H1 (cell line): Measurements from ENCODE around the gene PAX5. TPM values are rescaled to one million over a fixed set of nuclear protein-coding genes. Genes with fewer than 3 reads are reported as not detected.

Experiments
- CTCF ChIA-PET: fragments of 300-600 bp; sonication (Branson Sonifier 250); formaldehyde crosslinking; loops from one replicate; lab custom pipeline; 2021; ENCODE audit not compliant: partially characterized antibody; lab: Charles Lee
- POLR2A ChIA-PET: fragments of 300-600 bp; sonication (Branson Sonifier 250); formaldehyde crosslinking; loops from one replicate; lab custom pipeline; 2021; ENCODE audit warnings: inconsistent platforms; ENCODE audit not compliant: partially characterized antibody; lab: Charles Lee
- DNase-seq, 2 experiments: peaks; one replicate each; pipeline versions ENCODE4 v3.0.0 to v3.0.0-alpha.2; 2010 to 2022; ENCODE audit warnings: low spot score in 2 of 2, low read depth in 1 of 2, mixed read lengths in 1 of 2
- FAIRE-seq: peaks from 2 replicates; lab custom pipeline; 2011; peaks lifted over from hg19 to GRCh38; lab: Jason Lieb, UNC
- H2AFZ ChIP-seq: 2 replicates; pipeline ENCODE4 v1.8.1; 2012; ENCODE audit warnings: low read length, inconsistent platforms
- H2AK5ac ChIP-seq: 2 replicates; pipeline ENCODE4 v1.6.1; 2013; ENCODE audit warnings: low read depth, low read length
- H2BK120ac ChIP-seq: replicated peaks from 2 replicates; pipeline ENCODE3; 2013; ENCODE audit warnings: low read depth, low read length, inconsistent platforms
- H2BK12ac ChIP-seq: 2 replicates; pipeline ENCODE4 v1.6.1; 2013; ENCODE audit warnings: low read depth, low read length
- H2BK15ac ChIP-seq: 2 replicates; pipeline ENCODE4 v1.6.1; 2013; ENCODE audit warnings: low read length
- H2BK20ac ChIP-seq: 2 replicates; pipeline ENCODE4 v1.6.1; 2013; ENCODE audit warnings: low read length
- H2BK5ac ChIP-seq: 2 replicates; pipeline ENCODE4 v1.6.1; 2013; ENCODE audit warnings: low read depth, low read length
- H3K14ac ChIP-seq: 2 replicates; pipeline ENCODE4 v1.6.1; 2013; ENCODE audit warnings: inconsistent platforms; ENCODE audit not compliant: insufficient read length
- H3K18ac ChIP-seq: 2 replicates; pipeline ENCODE4 v1.6.1; 2013; ENCODE audit warnings: low read length; ENCODE audit errors: extremely low read depth
- H3K23ac ChIP-seq: 2 replicates; pipeline ENCODE4 v1.6.1; 2013; ENCODE audit warnings: inconsistent platforms; ENCODE audit not compliant: insufficient read length
- H3K23me2 ChIP-seq: 2 replicates; pipeline ENCODE4 v1.6.1; 2013; ENCODE audit warnings: low read depth, low read length
- H3K27ac ChIP-seq: 2 replicates; pipeline ENCODE4 v1.6.1; 2011; ENCODE audit warnings: low read depth, low read length, inconsistent platforms
- H3K27me3 ChIP-seq, 4 experiments: replicated peaks in 1 of 4; 1 replicate in 1 of 4; 2 replicates in 3 of 4; pipeline versions ENCODE4 v1.6.1 to v1.8.1; 2011 to 2013; ENCODE audit warnings: low read length in 3 of 4, mild to moderate bottlenecking in 3 of 4, inconsistent platforms in 2 of 4, mixed read lengths in 2 of 4, moderate library complexity in 1 of 4; ENCODE audit not compliant: control insufficient read depth in 3 of 4, insufficient read depth in 3 of 4; ENCODE audit errors: extremely low read depth in 1 of 4
- H3K36me3 ChIP-seq, 4 experiments: 2 replicates each; pipeline versions ENCODE4 v1.6.1 to v1.8.1; 2011 to 2013; ENCODE audit warnings: mild to moderate bottlenecking in 4 of 4, low read length in 3 of 4, moderate library complexity in 2 of 4, control low read depth in 1 of 4, inconsistent platforms in 1 of 4; ENCODE audit not compliant: insufficient read depth in 4 of 4, control insufficient read depth in 2 of 4
- H3K4ac ChIP-seq: replicated peaks from 2 replicates; pipeline ENCODE3; 2013; ENCODE audit warnings: low read length, low read depth, mixed read lengths, inconsistent platforms; ENCODE audit not compliant: insufficient read length
- H3K4me1 ChIP-seq, 4 experiments: replicated peaks in 1 of 4; 1 replicate in 1 of 4; 2 replicates in 3 of 4; pipeline versions ENCODE4 v1.6.1 to v1.8.1; 2011 to 2013; ENCODE audit warnings: low read length in 3 of 4, inconsistent platforms in 2 of 4, mixed read lengths in 1 of 4; ENCODE audit not compliant: insufficient read depth in 4 of 4, control insufficient read depth in 3 of 4
- H3K4me2 ChIP-seq, 2 experiments: 2 replicates each; pipeline versions ENCODE4 v1.6.1 to v1.8.1; 2011 to 2013; ENCODE audit warnings: low read depth in 2 of 2, low read length in 2 of 2, control low read depth in 1 of 2, inconsistent platforms in 1 of 2, mild to moderate bottlenecking in 1 of 2; ENCODE audit not compliant: insufficient read depth in 1 of 2
- H3K4me3 ChIP-seq, 4 experiments: fragments of 200-600, 300-600 bp in 1 of 4; sonication (generic), shearing (Covaris generic), sonication (Bioruptor Twin) in 1 of 4; 2 replicates each; pipeline versions ENCODE4 v1.5.1 to v1.8.1; 2011 to 2016; ENCODE audit warnings: low read length in 4 of 4, low read depth in 3 of 4, control low read depth in 2 of 4, inconsistent platforms in 2 of 4, mild to moderate bottlenecking in 2 of 4, mixed read lengths in 1 of 4, moderate library complexity in 1 of 4; ENCODE audit not compliant: insufficient read depth in 2 of 4; ENCODE audit errors: extremely low read depth in 1 of 4
- H3K56ac ChIP-seq: replicated peaks from 2 replicates; pipeline ENCODE3; 2013; ENCODE audit warnings: low read depth, mild to moderate bottlenecking, mixed read lengths, low read length, inconsistent platforms; ENCODE audit not compliant: insufficient read length
- H3K79me1 ChIP-seq: 2 replicates; pipeline ENCODE4 v1.6.1; 2013; ENCODE audit warnings: low read depth, low read length, control low read depth
- H3K79me2 ChIP-seq, 2 experiments: 2 replicates each; pipeline versions ENCODE4 v1.6.1 to v1.8.1; 2012 to 2013; ENCODE audit warnings: low read length in 2 of 2, mild to moderate bottlenecking in 2 of 2, inconsistent platforms in 1 of 2; ENCODE audit not compliant: insufficient read depth in 2 of 2, control insufficient read depth in 1 of 2
- H3K9ac ChIP-seq, 4 experiments: replicated peaks in 1 of 4; 1 replicate in 1 of 4; 2 replicates in 3 of 4; pipeline versions ENCODE4 v1.6.1 to v1.8.1; 2011 to 2013; ENCODE audit warnings: low read depth in 3 of 4, low read length in 3 of 4, control low read depth in 2 of 4, mild to moderate bottlenecking in 2 of 4, moderate library complexity in 2 of 4, inconsistent platforms in 1 of 4; ENCODE audit errors: extremely low read depth in 1 of 4
- H3K9me3 ChIP-seq, 2 experiments: 2 replicates each; pipeline versions ENCODE4 v1.6.1 to v1.8.1; 2012 to 2013; ENCODE audit warnings: mild to moderate bottlenecking in 2 of 2, moderate library complexity in 2 of 2, control low read depth in 1 of 2, inconsistent platforms in 1 of 2, low read depth in 1 of 2, low read length in 1 of 2, mixed read lengths in 1 of 2; ENCODE audit not compliant: insufficient read depth in 2 of 2
- H4K20me1 ChIP-seq, 2 experiments: replicated peaks in 1 of 2; 2 replicates each; pipeline versions ENCODE3 to v1.8.1; 2011 to 2013; ENCODE audit warnings: inconsistent platforms in 2 of 2, low read length in 2 of 2, mild to moderate bottlenecking in 1 of 2; ENCODE audit not compliant: insufficient read depth in 2 of 2, control insufficient read depth in 1 of 2
- H4K5ac ChIP-seq: 2 replicates; pipeline ENCODE4 v1.6.1; 2013; ENCODE audit warnings: low read length, low read depth, mixed read lengths, inconsistent platforms; ENCODE audit not compliant: insufficient read length
- H4K8ac ChIP-seq: 2 replicates; pipeline ENCODE4 v1.8.0; 2013; ENCODE audit warnings: mild to moderate bottlenecking, moderate library complexity, low read length, inconsistent platforms; ENCODE audit not compliant: insufficient read depth; ENCODE audit errors: extremely low read depth
- H4K91ac ChIP-seq: replicated peaks from 2 replicates; pipeline ENCODE3; 2013; ENCODE audit warnings: low read length, mixed read lengths, inconsistent platforms; ENCODE audit not compliant: insufficient read length
- CHD1 ChIP-seq: IDR thresholded peaks from 2 replicates; pipeline ENCODE4 v1.6.1; 2012; ENCODE audit warnings: low read depth, low read length, improper control_type of control experiment
- CTCF ChIP-seq, 3 experiments: IDR thresholded peaks; 1 replicate in 2 of 3; 2 replicates in 1 of 3; pipeline versions ENCODE4 v1.5.1 to v1.6.1; 2011; ENCODE audit warnings: low read length in 3 of 3, mild to moderate bottlenecking in 3 of 3, inconsistent platforms in 2 of 3, low read depth in 1 of 3, moderate library complexity in 1 of 3; ENCODE audit not compliant: insufficient read depth in 1 of 3; ENCODE audit errors: control extremely low read depth in 1 of 3
- JUN ChIP-seq: IDR thresholded peaks from 2 replicates; pipeline ENCODE4 v1.6.1; 2011; ENCODE audit warnings: low read depth, mild to moderate bottlenecking, improper control_type of control experiment, low read length
- RAD21 ChIP-seq, 2 experiments: IDR thresholded peaks in 1 of 2; conservative IDR thresholded peaks in 1 of 2; 2 replicates each; pipeline ENCODE4 v1.6.1; 2011; ENCODE audit warnings: low read depth in 2 of 2, low read length in 2 of 2, improper control_type of control experiment in 1 of 2, inconsistent platforms in 1 of 2, mild to moderate bottlenecking in 1 of 2, moderate library complexity in 1 of 2
- WGBS, 2 experiments: shearing (Covaris generic) in 1 of 2; methylation state at CpG; one replicate each; pipeline versions ENCODE4 v1.1.6 to v1.1.7; 2013 to 2015; ENCODE audit warnings: low lambda C conversion rate in 2 of 2, mixed read lengths in 2 of 2, inconsistent platforms in 1 of 2, low coverage in 1 of 2, missing lambda C conversion rate in 1 of 2; ENCODE audit not compliant: insufficient replicate concordance in 2 of 2, insufficient coverage in 1 of 2, insufficient read length in 1 of 2; ENCODE audit errors: extremely low coverage in 1 of 2, missing lambda C conversion rate in 1 of 2; 5-methylcytosine and 5-hydroxymethylcytosine counted together
- polyA plus RNA-seq, 7 experiments: library from polyadenylated mRNA; depleted of rRNA in 3 of 7; stranded (reverse) in 5 of 7; unstranded in 2 of 7; fragments of >200 nt in 5 of 7; fragments of 200-250 nt in 2 of 7; gene quantifications; 1 replicate in 5 of 7; 2 replicates in 1 of 7; 4 replicates in 1 of 7; pipeline versions ENCODE4 v1.2.1 to v1.2.3, GENCODE V29; 2011 to 2013; ENCODE audit warnings: missing spikeins in 2 of 7, mixed read lengths in 2 of 7
- total RNA-seq: library from RNA; stranded (reverse); fragmentation: NEBNext Ultra II Directional; extraction: Animal tissue kit (Norgen Biotek cat#: 25700); gene quantifications from 2 replicates; pipeline ENCODE4 v1.2.1, GENCODE V29; 2021
- TF ChIP-seq, protein P1 (sequence below): IDR thresholded peaks from 2 replicates; pipeline ENCODE4 v1.6.1; 2012; ENCODE audit warnings: low read length, inconsistent platforms

The PAX5 gene
- total and polyA plus RNA-seq, 2 of the 8 experiments (the other 6 are each of a cell fraction or from before 2014, with no cell fraction given): 0.29 to 0.43 TPM

DNA sequence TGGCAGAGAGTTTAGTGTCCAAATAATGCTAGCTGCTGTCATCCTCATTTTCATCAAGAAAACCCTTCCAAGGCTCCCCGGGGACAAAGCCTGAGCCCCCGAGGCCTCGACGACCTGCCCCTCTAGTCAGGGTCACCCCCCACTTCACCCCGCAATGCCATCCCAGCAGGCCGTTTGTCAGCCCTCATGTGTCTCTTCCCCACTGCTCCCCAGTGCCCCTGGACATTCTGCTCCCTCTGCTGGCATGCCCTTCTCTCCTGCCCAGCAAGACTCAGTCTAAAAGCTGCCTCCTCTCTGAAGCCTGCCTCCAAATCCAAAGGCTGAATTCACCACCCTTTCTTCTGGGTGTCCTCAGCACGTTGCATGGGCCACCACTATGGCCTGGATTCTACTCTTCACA, 59.3 kb downstream of the PAX5 start:
- no peak overlapping the region for H2BK20ac ChIP-seq
- no peak overlapping the region for H3K4me3 ChIP-seq
- H3K23me2 ChIP-seq: no peaks in the 10 kb centered on the region
- no peak overlapping the region for H4K5ac ChIP-seq
- H2AFZ ChIP-seq: no peak overlapping the region
- H2BK15ac ChIP-seq: 0 out of 2 replicates have a peak overlapping the region, but pooled peaks have one; percentile 5
- H3K9me3 ChIP-seq: no peaks in the 10 kb centered on the region
- H4K20me1 ChIP-seq: no peaks in the 10 kb centered on the region
- peak in 1 of 2 experiments; percentile 41 for DNase-seq
- no peak overlapping the region for H2BK120ac ChIP-seq
- H3K36me3 ChIP-seq: no peaks in the 10 kb centered on the region
- no peak overlapping the region for H4K8ac ChIP-seq
- no peak overlapping the region for H3K4me2 ChIP-seq
- H3K4me1 ChIP-seq: peaks cover 0 to under 1% (median under 1%) of the 10 kb centered on the region in 4 experiments; a peak in 2 of 7 replicates
- H3K56ac ChIP-seq: no peak overlapping the region
- no peak overlapping the region for H3K27ac ChIP-seq
- H4K91ac ChIP-seq: no peak overlapping the region
- H3K4ac ChIP-seq: no peak overlapping the region
- H3K23ac ChIP-seq: no peak overlapping the region
- no peak overlapping the region for H2AK5ac ChIP-seq
- no peak overlapping the region for H2BK12ac ChIP-seq
- 82% methylated on average over 7 of the region's 7 CpGs; no CpG with 5 or more reads in 1 of the 2 experiments for WGBS, 2 experiments
- no peak overlapping the region for H2BK5ac ChIP-seq
- CTCF ChIA-PET: interaction anchor here (0.6 to 10.5 kb wide), 15 partner anchors 14 to 394 kb away, joined by 3 to 92 read pairs (median 4); no protein-coding TSS in a partner anchor
- no peak overlapping the region for H3K18ac ChIP-seq
- POLR2A ChIA-PET: interaction anchor here (0.6 kb wide), 1 partner anchor 189 kb away, joined by 3 read pairs; no protein-coding TSS in a partner anchor
- H3K9ac ChIP-seq: no peak overlapping the region
- H3K14ac ChIP-seq: no peak overlapping the region
- no peaks in the 10 kb centered on the region for H3K79me2 ChIP-seq
- H3K79me1 ChIP-seq: no peaks in the 10 kb centered on the region
- no peak for FAIRE-seq
- TF ChIP-seq CHD1 (no peak), JUN (no peak), RAD21 (IDR thresholded peaks at IDR 0.05 in 1 of 2, conservative IDR thresholded peaks at IDR 0.05 in 1 of 2; ENCODE audit: low read depth in 2 of 2, low read length in 2 of 2) (peak; percentile 30 to 45; a peak in 3 of 4 replicates), CTCF (IDR thresholded peaks at IDR 0.05; ENCODE audit: control extremely low read depth in 1 of 3, insufficient read depth in 1 of 3, low read depth in 1 of 3, low read length in 3 of 3) (peak; percentile 29 to 41 (median 33))
- TF ChIP-seq, protein P1, sequence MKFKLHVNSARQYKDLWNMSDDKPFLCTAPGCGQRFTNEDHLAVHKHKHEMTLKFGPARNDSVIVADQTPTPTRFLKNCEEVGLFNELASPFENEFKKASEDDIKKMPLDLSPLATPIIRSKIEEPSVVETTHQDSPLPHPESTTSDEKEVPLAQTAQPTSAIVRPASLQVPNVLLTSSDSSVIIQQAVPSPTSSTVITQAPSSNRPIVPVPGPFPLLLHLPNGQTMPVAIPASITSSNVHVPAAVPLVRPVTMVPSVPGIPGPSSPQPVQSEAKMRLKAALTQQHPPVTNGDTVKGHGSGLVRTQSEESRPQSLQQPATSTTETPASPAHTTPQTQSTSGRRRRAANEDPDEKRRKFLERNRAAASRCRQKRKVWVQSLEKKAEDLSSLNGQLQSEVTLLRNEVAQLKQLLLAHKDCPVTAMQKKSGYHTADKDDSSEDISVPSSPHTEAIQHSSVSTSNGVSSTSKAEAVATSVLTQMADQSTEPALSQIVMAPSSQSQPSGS: no peak
- peaks cover 0 to 3% (median 1%) of the 10 kb centered on the region in 4 experiments; a peak in 2 of 7 replicates for H3K27me3 ChIP-seq
